Psoas muscle (tissue), 8 donors: ENCODE results near the gene MYDGF. TPM values are rescaled to one million over a fixed set of nuclear protein-coding genes. Genes with fewer than 3 reads are reported as not detected.

Experiments
- ATAC-seq, 4 donors: fragments of 200-7000 bp; cut with Tn5 transposase; one replicate each; pipeline ENCODE4 v1.9.1; 2020; ENCODE audit warnings: moderate library complexity in 3 of 4, mild to moderate bottlenecking in 2 of 4
- DNase-seq, 2 donors: peaks; one replicate each; pipeline ENCODE4 v3.0.0-alpha.2; 2020
- H3K27ac ChIP-seq: fragments of 200-600 bp; one replicate; pipeline ENCODE4 v1.8.0; 2022
- H3K27me3 ChIP-seq, 3 donors: fragments of 200-600 bp in 1 of 3; one replicate each; pipeline versions ENCODE4 v1.6.1 to v1.8.0; 2013 to 2022; ENCODE audit warnings: low read length in 2 of 3, mild to moderate bottlenecking in 2 of 3, moderate library complexity in 1 of 3; ENCODE audit not compliant: insufficient read depth in 3 of 3
- H3K36me3 ChIP-seq, 2 donors: fragments of 200-600 bp in 1 of 2; one replicate each; pipeline versions ENCODE4 v1.6.1 to v1.8.0; 2013 to 2022; ENCODE audit warnings: low read depth in 1 of 2, mild to moderate bottlenecking in 1 of 2, moderate library complexity in 1 of 2; ENCODE audit not compliant: insufficient read depth in 1 of 2
- H3K4me1 ChIP-seq: fragments of 200-600 bp; one replicate; pipeline ENCODE4 v1.8.0; 2022
- H3K4me3 ChIP-seq: fragments of 200-600 bp; one replicate; pipeline ENCODE4 v1.8.0; 2022; ENCODE audit warnings: mild to moderate bottlenecking
- H3K9me3 ChIP-seq: fragments of 200-600 bp; one replicate; pipeline ENCODE4 v1.8.0; 2022
- CTCF ChIP-seq: fragments of 200-600 bp; IDR thresholded peaks from one replicate; pipeline ENCODE4 v1.8.0; 2022; ENCODE audit warnings: antibody characterized with exemption
- WGBS, 3 donors: extraction: QIAGEN DNeasy Blood & Tissue Kit; methylation state at CpG; one replicate each; pipeline versions ENCODE4 v1.1.6 to v1.1.7; 2013; 5-methylcytosine and 5-hydroxymethylcytosine counted together
- intact Hi-C, 2 donors: fragments of 100-400 bp; cut with DNase I; formaldehyde crosslinking; loops; one replicate each; pipeline versions ENCODE4 v1.11.0 to v1.14.2; 2022
- polyA plus RNA-seq, 3 donors: library from polyadenylated mRNA; stranded (reverse); fragments of 200-250 nt; gene quantifications; one replicate each; pipeline ENCODE4 v1.2.3, GENCODE V29; 2013
- total RNA-seq, 4 donors: library from RNA; stranded (reverse); fragmentation: NEBNext Ultra II Directional in 2 of 4; extraction: Animal tissue kit (Norgen Biotek cat#: 25700) in 2 of 4; gene quantifications; one replicate each; pipeline versions ENCODE4 v1.2.1 to v1.2.4, GENCODE V29; 2021 to 2023
- donor health status: healthy with polysubstance abuse.
- donor health status: DM: no; HTN: no; CAD: no; lungs with moderate emphysema.
- donor health status: Bipolar disorder and iron deficiency.
- donor health status: healthy.
- donor health status: DM: yes; HTN: yes; CAD: no.
- donor health status: DM: no; HTN: no; CAD: no.
- donor health status: DM: no; HTN: no; CAD: no.
- donor health status: DM: yes; HTN: yes; CAD: no.

MYDGF gene
- total and polyA plus RNA-seq, 7 donors, result 11.4 to 164 (median 23.9) TPM

- peak in 2 of 4 donors; percentile 10 to 48 for ATAC-seq
- no peak overlapping the region for H3K4me3 ChIP-seq
- 11 to 22% (median 18%) methylated on average over 15 of the region's 15 CpGs for WGBS, 3 donors
- H3K27ac ChIP-seq, result no peak overlapping the region
- no peaks in the 10 kb centered on the region for H3K9me3 ChIP-seq
- peaks cover 16% of the 10 kb centered on the region for H3K4me1 ChIP-seq
- no peak for TF ChIP-seq CTCF
- DNase-seq, result no peak
- H3K36me3 ChIP-seq, result no peaks in the 10 kb centered on the region
- intact Hi-C loops, result no loop called here
- no peaks in the 10 kb centered on the region for H3K27me3 ChIP-seq
Observed at GRCh38 chr19:4609878-4610511, 60.1 kb downstream of the MYDGF start.

Other genes starting within 250 kb of the MYDGF start
- gene UBXN6, start 212.5 kb downstream of the MYDGF start, total RNA-seq, result 100 to 1,000 TPM; 120 to 170 (median 132) TPM
- 100 to 1,000 TPM; 110 to 274 (median 191) TPM for gene UBXN6, start 212.5 kb downstream of the MYDGF start, polyA plus RNA-seq
- 10 to 100 TPM; 32.3 to 47.7 (median 39.5) TPM for gene HDGFL2, start 198.0 kb downstream of the MYDGF start, total RNA-seq
- gene HDGFL2, start 198.0 kb downstream of the MYDGF start, polyA plus RNA-seq, result 10 to 100 TPM; 33.4 to 56.4 (median 51.3) TPM
- 100 to 1,000 TPM; 115 to 309 (median 183) TPM for gene PLIN4, start 151.9 kb downstream of the MYDGF start, total RNA-seq
- gene PLIN4, start 151.9 kb downstream of the MYDGF start, polyA plus RNA-seq, result 10 to 100 TPM; 29.0 to 97.8 (median 50.4) TPM
- gene PLIN5, start 135.1 kb downstream of the MYDGF start, total RNA-seq, result 100 to 1,000 TPM in 2 of 4 donors, 10 to 100 TPM in 2; 61.7 to 143 (median 118) TPM
- gene PLIN5, start 135.1 kb downstream of the MYDGF start, polyA plus RNA-seq, result 10 to 100 TPM; 14.5 to 96.8 (median 22.8) TPM
- gene LRG1, start 130.3 kb downstream of the MYDGF start, total RNA-seq, result 1 to 10 TPM in 1 of 4 donors, under 1 TPM in 2, not detected in 1; 0.42 to 1.8 (median 0.53) TPM
- gene LRG1, start 130.3 kb downstream of the MYDGF start, polyA plus RNA-seq, result under 1 TPM; 0.09 to 0.42 (median 0.15) TPM
- gene SEMA6B, start 110.7 kb downstream of the MYDGF start, total RNA-seq, result 10 to 100 TPM in 2 of 4 donors, 1 to 10 TPM in 2; 6.2 to 11.7 (median 10.0) TPM
- gene SEMA6B, start 110.7 kb downstream of the MYDGF start, polyA plus RNA-seq, result 1 to 10 TPM; 2.3 to 7.1 (median 5.6) TPM
- 1 to 10 TPM; 3.1 to 5.1 (median 3.8) TPM for gene TNFAIP8L1, start 30.8 kb downstream of the MYDGF start, total RNA-seq
- gene TNFAIP8L1, start 30.8 kb downstream of the MYDGF start, polyA plus RNA-seq, result 1 to 10 TPM; 2.4 to 3.5 (median 2.8) TPM
- gene DPP9, start 53.5 kb upstream of the MYDGF start, total RNA-seq, result 10 to 100 TPM; 55.9 to 97.4 (median 78.6) TPM
- gene DPP9, start 53.5 kb upstream of the MYDGF start, polyA plus RNA-seq, result 100 to 1,000 TPM in 2 of 3 donors, 10 to 100 TPM in 1; 64.6 to 138 (median 108) TPM
- gene FEM1A, start 121.4 kb upstream of the MYDGF start, total RNA-seq, result 100 to 1,000 TPM; 135 to 210 (median 149) TPM
- 100 to 1,000 TPM in 1 of 3 donors, 10 to 100 TPM in 2; 63.2 to 214 (median 96.3) TPM for gene FEM1A, start 121.4 kb upstream of the MYDGF start, polyA plus RNA-seq
- gene TICAM1, start 161.4 kb upstream of the MYDGF start, total RNA-seq, result 10 to 100 TPM in 3 of 4 donors, 1 to 10 TPM in 1; 9.0 to 17.0 (median 14.2) TPM
- gene TICAM1, start 161.4 kb upstream of the MYDGF start, polyA plus RNA-seq, result 10 to 100 TPM in 1 of 3 donors, 1 to 10 TPM in 2; 7.4 to 11.4 (median 8.7) TPM
- gene PLIN3, start 197.3 kb upstream of the MYDGF start, total RNA-seq, result 100 to 1,000 TPM in 2 of 4 donors, 10 to 100 TPM in 2; 67.2 to 251 (median 90.0) TPM
- 100 to 1,000 TPM in 2 of 3 donors, 10 to 100 TPM in 1; 75.3 to 309 (median 142) TPM for gene PLIN3, start 197.3 kb upstream of the MYDGF start, polyA plus RNA-seq
- gene ARRDC5, start 232.6 kb upstream of the MYDGF start, total RNA-seq, result not detected
- gene ARRDC5, start 232.6 kb upstream of the MYDGF start, polyA plus RNA-seq, result not detected
- 1 to 10 TPM in 1 of 4 donors, under 1 TPM in 3; 0.17 to 1.8 (median 0.43) TPM for gene UHRF1, start 239.2 kb upstream of the MYDGF start, total RNA-seq
- gene UHRF1, start 239.2 kb upstream of the MYDGF start, polyA plus RNA-seq, result 1 to 10 TPM in 1 of 3 donors, under 1 TPM in 2; 0.22 to 1.9 (median 0.27) TPM